GM19240 (cell line): ENCODE measurements around the gene MAP3K4.
"Not testable (repeated sequence)": the region's sequence is repeated elsewhere in the genome, so short reads cannot be mapped to it uniquely, and the experiment has no call there.

Source experiments
- DNase-seq: peaks from one replicate; pipeline ENCODE4 v3.0.0; 2011; ENCODE audit warnings: low spot score; ENCODE audit not compliant: insufficient read length

The MAP3K4 gene

DNA sequence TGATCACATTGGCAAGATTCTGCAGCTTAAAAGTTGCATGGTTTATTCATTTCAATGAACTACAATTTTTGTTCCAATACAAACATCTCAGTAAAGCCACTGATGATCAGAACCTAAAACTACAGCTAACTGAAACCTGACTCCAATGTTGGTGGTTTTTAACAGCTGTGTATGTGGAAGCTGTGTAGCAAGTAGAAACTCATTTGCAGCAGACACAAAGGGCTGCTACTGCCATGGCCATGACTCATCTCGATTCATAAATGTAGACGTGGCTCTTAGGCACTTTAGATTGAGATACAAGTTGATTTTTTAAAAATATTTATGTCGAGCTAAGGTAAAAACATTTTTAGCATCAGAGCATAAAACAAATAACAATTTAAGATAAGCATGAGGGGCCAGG, 19.5 kb upstream of the MAP3K4 start:
- DNase-seq, result no peak

DNA sequence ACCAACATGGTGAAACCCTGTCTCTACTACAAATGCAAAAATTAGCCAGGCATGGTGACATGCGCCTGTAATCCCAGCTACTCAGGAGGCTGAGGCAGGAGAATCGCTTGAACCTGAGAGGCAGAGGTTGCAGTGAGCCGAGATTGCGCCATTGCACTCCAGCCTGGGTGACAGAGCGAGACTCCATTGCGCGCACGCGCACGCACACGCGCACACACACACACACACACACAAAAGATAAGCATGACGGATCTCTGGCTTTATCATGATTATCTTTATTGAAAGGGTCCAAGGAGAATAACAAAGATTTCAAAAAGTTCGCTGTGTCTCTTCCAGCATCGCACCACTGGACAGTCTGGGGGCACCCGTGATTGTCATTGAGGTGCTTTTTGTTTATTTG, 19.0 kb upstream of the MAP3K4 start:
- not testable (repeated sequence) for DNase-seq

DNA sequence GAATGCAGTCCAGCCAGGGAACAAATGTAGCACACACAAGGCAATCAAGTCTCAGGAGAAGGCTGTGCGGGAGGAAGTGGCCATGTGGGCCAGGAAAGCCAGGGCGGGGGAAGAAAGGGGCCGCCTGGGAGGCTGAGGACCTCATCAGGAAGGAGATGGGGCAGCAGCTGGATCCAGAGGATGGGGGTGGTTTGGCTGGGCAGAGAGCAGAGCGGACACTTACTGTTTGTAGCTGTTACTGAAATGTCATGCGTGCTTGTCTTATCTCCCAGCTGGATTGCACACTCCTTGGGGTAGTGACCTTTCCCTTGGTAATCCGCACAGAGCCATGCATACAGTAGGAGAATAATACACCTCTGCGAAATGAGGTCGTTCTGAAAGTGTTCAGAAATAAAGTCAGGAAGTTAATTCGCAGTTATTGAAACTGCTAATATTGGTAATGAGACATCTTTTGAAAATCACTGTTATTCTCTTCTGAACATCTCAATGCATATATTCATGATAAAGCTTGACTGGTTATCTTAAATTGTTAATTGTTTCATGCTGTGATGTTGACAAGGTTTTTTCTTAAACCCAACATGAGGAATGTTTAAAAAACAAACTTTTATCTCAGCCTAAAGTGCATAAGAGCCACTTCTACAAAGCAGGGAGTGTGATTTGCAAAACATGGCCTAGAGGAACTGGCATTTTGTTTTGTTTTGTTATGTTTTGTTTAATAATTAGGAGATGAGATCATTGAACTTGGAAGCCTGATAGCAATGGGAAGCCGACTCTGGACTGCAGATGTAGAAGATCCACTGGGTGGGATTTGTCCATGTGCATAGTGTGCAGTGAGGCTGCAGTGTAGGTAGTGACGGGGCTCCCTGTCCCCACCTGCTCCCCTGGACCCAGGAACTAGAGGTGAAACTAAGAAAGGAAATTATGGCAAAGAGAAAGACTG, 18.0 kb upstream of the MAP3K4 start:
- no peak for DNase-seq

DNA sequence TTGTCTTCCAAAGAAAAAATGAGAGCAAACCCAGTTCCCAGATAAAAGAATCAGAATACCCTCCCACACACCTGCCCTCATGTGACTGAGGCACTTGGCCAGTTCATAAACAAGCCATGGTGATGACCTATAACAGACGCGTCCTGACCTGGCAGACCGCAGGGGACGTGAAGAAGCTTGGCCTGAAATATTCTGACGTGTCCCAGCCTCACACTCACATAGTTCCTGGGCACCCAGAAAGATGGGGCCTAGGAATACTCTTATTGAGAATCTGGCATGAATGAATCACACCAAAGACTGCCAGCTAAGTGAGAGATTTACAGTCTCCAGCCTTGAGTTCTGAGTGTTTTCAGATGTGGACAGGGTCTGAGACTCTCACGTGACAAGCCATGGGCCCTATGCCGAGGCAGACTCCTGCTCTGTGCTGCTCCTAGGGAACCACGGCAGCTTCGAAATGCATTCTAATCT, 17.2 kb upstream of the MAP3K4 start:
- DNase-seq, result no peak

DNA sequence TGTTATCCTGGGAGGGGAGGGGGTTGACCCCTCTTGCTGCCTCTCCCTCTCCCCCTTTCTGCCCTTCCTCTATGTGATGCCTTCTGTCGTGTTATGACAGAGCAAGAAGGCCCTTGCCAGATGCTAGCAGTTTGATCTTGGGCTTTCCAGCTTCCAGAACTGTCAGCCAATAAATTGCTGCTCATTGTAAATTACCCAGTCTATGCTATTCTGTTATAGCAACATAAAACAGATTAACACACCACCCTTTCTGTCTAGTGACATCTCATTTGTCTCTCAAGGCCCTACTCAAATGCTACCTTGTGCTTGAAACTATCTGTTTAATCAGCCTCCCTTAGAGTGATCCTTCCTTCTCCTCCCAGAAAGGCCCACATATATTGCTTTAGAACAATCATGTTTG, 16.4 kb upstream of the MAP3K4 start:
- DNase-seq, result no peak

DNA sequence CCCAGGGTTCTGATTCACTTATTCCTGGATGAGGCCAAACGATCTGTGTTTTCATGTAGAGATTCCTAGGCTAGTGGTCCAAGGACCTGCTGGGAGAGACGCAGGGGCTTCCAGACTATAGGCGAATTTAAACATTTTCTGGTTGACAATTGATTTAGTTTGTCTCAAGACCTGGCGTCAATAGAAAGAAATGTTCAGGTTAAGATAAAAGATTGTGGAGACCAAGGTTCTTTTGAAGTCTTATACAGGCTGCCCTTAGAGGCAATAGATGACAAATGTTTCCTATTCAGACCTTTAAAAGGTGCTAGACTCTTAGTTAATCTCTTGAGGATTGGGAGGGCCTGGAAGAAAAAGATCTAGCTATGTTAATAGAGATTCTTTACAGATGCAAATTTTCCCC, 15.6 kb upstream of the MAP3K4 start:
- DNase-seq, result not testable (repeated sequence)

DNA sequence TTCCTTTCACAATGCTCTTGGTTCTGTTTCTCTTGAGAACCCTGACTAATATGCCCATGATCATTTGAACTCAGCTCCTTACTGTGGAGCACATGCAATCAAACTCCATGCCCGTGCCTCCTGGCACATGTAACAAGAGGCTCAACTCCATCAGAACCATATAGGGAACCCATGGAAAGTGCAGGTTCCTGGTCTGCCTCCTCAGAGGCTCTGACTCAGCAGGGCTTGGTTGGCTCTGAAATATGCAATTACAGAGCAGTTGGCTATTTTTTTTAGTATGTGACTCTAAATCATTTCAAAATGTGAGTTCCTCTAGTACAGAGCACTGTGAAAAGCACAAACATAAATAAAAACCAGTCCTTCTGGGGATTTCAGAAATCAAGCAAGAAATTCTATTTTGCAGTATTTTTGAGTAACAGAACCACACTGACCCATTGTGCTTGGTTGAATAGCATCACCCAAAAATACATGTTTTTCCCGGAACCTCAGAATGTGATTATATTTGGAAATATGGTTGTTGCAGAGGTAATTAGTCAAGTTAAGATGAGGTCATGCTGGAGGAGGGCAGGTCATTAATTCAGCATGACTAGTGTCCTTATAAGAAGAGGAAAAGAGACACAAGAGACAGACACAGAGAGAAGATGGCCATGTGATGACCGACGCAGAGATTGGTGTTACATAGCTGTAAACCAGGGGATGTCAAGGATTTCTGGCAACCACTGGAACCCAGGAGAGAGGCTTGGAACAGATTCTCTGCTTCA, 13.2 kb upstream of the MAP3K4 start:
- no peak for DNase-seq

DNA sequence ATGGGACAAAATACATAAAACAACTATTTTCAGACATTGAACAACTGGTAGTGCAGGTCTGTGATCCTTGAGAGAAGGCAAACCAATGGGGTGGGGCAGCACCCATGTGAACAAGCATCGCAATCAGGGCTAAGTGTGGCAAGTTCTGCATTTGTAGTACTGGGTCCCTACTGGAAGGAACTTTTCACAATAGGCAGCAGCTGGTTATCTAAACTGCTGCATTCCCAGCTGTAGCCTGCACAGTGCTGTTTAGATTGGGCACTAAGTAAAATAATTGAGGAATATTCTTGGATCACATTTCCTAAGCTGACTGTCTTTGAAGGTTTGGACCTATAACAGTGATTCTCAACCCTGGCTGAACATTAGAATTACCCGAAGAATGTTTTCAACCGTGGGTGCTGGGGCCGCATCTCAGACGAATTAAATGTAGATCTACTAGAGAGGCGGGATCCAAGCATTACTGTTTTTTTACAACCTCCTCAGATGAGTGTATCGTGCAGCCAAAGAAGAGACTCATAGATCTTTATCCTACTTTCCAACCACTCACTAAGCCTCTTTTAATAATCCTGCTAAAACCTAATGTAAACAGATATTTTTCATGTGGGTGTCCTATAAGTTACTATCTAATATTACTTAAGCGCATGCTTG, 12.4 kb upstream of the MAP3K4 start:
- DNase-seq, result no peak

DNA sequence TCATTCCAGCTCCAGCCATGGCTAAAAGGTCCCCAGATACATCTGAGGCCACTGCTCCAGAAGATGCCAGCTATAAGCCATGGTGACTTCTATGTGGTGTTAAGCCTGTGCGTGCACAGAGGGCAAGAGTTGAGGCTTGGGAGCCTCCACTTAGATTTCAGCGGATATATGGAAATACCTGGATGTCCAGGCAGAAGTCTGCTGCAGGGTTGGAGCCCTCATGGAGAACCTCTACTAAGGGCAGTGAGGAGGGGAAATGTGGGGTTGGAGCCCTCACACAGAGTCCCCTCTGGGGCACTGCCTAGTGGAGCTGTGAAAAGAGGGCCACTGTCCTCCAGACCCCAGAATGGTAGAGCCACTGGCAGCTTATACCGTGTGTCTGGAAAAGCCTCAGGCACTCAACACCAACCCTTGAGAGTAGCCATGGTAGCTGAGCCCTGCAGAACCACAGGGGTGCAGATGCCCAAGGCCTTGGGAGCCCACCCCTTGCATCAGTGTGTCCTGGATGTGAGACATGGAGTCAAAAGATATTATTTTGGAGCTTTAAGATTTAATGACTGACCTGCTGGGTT, 8.1 kb upstream of the MAP3K4 start:
- not testable (repeated sequence) for DNase-seq

DNA sequence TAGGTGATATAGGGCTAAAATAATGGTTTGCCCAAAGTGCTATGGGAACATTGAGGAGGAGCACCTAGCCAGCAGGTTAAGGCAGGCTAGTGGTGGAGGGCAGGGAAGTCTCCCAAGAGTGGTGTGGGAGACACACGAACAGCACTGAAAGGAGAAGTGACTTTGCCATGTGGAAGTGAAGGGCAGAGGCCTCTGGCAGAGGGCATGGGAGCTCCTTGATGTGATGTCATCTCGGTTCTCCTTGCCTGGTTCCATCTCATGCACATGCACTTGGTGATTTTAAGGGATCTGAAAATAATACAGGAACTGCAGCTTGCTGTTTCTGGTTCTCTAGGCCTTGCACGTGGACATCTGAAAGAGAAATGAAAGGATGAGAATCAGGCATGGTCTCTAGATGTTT, 4.7 kb upstream of the MAP3K4 start:
- no peak for DNase-seq

DNA sequence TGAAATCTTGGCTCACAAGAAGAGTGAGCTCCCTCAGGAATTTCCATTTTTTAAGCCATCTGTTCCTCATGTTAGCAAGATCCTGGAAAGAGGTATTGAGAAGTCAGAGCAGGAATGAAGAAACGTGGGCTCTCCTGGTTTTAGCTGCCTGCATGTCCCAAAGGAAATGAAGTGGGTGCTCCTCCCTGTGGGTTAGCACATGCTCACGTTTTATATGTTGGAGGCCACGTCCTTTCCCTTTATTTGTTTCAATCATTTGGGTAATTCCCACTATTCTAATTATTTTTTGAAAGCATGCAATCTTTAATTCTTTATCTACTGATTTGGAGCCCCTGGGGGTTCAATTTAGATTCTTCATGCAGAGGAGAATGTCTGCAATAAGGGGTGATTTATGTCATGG, 4.3 kb upstream of the MAP3K4 start:
- no peak for DNase-seq

DNA sequence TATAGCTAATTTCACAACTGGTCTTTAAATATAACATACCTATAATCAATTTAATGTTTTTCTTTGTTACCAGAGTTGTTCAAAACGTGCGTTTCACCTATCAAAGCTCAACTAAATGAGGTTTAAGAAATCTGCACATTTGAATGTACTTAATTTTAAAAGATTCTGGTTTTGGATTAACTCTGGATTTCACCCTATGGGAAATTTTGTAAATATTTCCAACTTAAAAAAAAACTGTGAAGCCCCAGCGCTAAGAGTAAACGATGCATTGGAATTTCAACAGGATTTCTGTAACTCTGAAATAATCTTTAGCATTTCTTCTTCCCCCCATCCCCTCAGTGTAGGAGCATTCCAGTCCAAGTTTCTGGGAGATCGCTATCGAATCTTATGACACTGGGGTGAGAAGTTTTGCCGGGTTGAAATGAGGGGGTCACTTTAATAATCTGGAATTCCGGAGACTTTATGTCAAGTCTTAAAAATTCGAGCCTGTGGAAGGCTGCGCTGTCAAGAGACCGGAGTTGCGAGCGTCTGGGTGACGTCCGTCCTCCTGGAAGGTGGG, 643 bp upstream of the MAP3K4 start:
- DNase-seq, result no peak

DNA sequence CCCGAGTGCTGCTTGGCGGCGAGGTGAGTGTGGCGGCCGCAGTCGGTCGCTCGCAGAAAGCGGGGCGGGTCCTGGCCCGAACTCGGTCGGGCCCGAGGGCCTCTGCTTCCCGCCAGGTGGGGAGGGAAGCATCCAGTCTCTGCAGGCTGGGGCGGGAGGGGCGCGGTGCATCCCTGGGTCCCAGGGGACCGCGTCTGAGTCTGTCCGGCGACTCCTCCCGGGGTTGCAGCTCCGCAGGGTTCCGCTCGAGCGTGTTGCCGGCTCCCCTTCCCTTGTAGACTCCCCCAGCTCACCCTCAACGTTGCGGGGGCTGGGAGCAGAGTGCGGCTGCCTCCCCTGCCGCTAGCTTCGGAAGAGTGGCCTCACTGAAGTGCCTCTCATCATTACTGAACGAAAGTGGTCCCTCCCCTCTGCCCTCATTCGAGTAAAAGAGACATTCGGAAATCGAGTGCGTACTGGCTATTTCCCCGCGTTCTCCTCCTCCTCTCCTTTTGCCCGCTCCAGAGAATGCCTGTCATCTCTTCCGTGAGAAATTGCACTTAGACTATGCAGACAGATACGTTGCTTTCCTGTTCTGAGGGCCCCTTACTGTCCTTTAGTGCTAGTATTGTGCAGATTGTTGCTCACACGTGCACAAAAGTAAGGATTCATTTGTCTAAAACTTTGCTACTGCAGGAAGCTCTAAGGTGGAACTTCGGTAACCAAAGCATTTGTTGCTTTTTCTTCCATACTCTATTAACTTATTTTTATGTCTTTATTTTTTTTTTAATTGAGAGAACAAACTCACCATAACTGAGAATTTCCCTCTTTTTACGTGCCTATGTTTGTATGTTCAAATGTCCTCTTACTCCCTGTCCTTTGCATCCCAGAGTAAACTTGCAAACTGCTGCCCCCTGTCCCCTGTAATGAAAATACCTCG, 751 bp downstream of the MAP3K4 start:
- no peak for DNase-seq

DNA sequence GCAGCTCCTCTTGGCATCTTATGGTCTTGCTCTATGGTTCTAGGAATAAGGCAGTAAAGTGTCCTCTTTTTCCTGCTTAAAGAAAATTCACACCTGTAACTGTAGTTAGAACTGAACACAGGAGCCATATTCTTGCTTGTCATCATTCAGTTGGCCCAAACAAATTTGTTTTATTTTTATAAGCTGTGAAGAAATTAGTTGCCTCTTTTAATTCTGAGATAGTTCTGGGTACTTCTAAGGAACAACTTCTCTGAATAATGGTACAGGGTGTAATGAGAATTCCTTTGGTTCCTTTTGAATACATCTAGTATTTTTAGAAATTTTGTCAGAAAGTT, 1.4 kb downstream of the MAP3K4 start:
- no peak for DNase-seq

DNA sequence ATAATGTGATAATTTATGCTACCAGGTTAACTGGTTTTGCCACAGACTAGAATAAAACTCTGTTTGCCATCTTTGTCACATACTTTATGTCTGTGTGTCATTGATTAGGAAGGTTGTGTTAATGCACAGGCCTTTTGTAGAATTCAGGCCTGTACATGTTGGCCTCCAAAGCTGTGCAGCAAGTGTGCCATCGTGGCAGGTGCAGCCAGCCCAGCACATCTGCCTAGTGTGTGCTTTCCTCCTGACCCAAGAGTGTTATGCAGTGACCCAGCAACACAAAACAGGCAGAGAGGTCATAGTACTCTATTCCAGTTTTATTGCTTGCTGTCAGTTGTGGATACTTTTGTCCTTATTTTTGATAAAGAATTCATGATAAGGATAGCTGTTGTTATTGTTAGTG, 3.7 kb downstream of the MAP3K4 start:
- DNase-seq, result no peak

DNA sequence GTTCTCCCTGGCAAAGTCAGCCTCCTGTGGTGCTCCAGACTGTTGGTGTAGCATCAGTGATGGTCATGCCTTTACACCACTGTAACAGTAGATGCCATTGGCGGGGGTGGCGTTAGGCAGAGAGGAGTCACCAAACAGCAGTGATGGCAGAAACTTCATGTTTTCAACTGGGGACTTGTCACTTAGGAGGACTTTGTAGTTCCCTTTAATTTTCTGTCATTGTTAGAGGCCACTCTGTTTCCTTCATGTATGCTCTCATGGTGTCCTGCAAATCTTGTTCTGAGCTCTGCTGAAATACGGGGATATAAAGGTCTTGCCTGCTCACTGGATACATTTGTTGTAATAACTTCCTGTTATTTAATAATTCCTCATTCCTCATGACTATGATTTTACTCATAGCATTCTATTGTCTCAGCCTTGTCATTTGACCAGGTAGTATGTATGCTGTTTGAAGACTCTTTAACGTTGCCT, 4.6 kb downstream of the MAP3K4 start:
- no peak for DNase-seq

DNA sequence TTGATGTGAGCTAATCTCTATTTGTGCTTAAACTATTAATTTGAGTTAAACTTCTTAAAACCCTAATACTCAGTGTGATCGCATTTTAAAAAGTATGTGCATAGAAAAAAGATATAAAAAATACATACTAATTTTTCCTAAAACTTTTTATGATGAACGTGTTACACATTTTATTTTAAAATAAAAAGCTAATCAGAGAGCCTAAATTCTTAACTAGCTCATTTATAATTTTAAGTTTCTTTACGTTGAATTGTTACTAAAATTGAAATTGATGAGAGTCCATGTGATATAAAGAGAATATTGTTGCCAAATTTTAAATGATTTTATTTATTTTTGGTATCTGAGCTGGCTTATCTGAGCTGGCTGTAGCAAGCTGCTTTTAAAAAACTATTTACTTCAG, 6.6 kb downstream of the MAP3K4 start:
- no peak for DNase-seq

DNA sequence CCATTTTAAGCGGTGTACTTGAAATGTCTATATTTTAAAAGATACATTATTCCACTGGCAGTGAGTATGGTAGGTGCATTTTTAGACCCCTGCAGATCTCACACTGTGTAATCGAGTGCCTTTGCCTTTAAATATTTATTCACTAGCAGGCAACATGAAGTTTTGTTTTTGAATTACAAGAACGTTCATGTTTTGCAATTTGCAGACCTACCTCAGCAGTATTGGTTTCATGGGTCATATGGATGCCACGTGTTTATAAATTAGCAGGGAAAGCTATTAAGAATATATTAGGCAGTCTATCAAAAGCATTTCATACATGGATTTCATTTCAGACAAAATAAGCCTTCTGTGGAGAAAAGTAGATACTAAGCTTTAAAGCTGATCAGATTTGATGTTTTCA, 7.2 kb downstream of the MAP3K4 start:
- DNase-seq, result no peak

DNA sequence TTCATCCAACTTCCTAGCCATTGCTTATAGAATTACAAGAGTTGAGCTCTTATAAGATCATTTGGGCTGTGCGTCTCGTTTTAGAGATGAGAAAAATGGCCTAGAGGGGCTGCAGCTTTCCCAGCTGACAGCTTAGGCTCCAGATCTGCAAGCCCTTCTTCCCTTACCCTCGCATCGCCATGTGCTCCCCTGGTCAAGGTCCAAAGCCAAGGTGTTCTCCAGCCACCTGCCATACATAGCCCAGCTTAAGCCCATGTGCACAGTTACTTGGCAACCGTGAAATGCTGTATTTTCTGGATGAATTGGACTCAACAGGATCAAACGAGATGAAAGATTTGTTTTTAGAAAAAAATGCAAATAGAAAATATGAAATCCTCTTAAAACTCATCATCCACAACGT, 7.9 kb downstream of the MAP3K4 start:
- no peak for DNase-seq

DNA sequence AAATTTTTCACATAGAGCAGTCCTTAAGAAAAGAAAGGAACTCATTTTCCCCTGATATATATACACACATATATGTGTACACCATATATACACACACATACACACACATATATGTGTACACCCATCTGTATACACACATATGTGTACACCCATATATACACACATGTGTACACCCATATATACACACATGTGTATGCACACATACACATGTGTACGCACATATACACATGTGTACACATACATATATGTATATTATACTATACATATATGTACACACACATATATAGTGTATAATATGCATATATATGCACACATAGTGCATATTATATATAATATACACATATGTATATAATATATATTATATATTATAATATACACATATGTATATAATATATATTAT, 9.1 kb downstream of the MAP3K4 start:
- no peak for DNase-seq
